ENCODE data around the gene ATXN7. TPM values are rescaled to one million over a fixed set of nuclear protein-coding genes. Genes with fewer than 3 reads are reported as not detected.

Gene ATXN7
- total and polyA plus RNA-seq, 2 of the 4 experiments (the other 2 are of a cell fraction): 8.6 to 13.6 TPM

DNA sequence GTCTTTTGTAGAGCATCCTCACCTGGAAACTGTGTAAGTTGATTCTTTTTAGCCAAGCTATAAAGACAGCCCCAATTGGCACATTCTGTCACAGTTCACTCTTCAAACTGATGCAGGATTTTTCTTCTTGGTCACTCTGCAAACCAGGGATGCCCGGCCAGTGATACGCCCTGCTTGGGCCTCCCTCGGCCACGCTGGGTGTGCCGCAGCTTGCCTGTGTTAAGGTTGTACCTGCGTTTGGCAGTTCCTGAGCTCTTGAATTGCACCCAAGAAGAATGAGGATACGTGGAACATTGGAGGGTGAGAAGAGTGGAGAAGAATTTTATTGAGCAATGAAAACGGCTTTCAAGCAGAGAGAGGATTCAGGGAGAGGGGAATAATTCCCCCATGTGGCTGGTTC lies 109.7 kb downstream of the ATXN7 start:
- no peak overlapping the region for H3K56ac ChIP-seq (ENCODE audit: extremely low read depth, insufficient read depth, low read length)
- no peak overlapping the region for H3K4me2 ChIP-seq (ENCODE audit: low read depth, low read length)
- no peak overlapping the region for H3K14ac ChIP-seq (replicated peaks; ENCODE audit: low read depth, low read length)
- peaks cover 32% of the 10 kb centered on the region for H4K20me1 ChIP-seq (ENCODE audit: insufficient read depth, low read length)
- peaks cover 20% of the 10 kb centered on the region for H3K9me1 ChIP-seq (ENCODE audit: insufficient read depth, low read length)
- H4K8ac ChIP-seq (ENCODE audit: low read depth in 2 of 2, low read length in 2 of 2): no peak overlapping the region
- in situ Hi-C loops (cut with MboI; ENCODE audit: low sequenced_read_pairs) (no loop called here), intact Hi-C loops (cut with micrococcal nuclease) (no loop called here), dilution Hi-C loops (cut with HindIII; ENCODE audit: low sequenced_read_pairs, unreplicated experiment) (no loop called here)
- H2BK120ac ChIP-seq (ENCODE audit: low read depth, low read length): no peak overlapping the region
- peaks cover 31% of the 10 kb centered on the region for H3K4me1 ChIP-seq (ENCODE audit: control insufficient read depth, insufficient read depth, low read length)
- H3K36me3 ChIP-seq (ENCODE audit: control insufficient read depth, insufficient read depth, low read length): peaks cover 7% of the 10 kb centered on the region; the same call in 1 of the 2 replicates
- BruUV-seq (replicated peaks): no TSS peak
- H3K27ac ChIP-seq (ENCODE audit: insufficient read depth, low read length): no peak overlapping the region
- no peak overlapping the region for H3K9ac ChIP-seq (ENCODE audit: low read depth, low read length)
- TF ChIP-seq NFE2L2 (IDR thresholded peaks at IDR 0.05; ENCODE audit: low read depth, low read length) (no peak), SMC3 (IDR thresholded peaks at IDR 0.05; ENCODE audit: low read depth, low read length) (no peak), MAZ (IDR thresholded peaks at IDR 0.05; ENCODE audit: borderline replicate concordance, low read depth, low read length) (no peak), CEBPB (IDR thresholded peaks at IDR 0.05; ENCODE audit: low read depth, low read length) (no peak)
- no peak overlapping the region for H2AK5ac ChIP-seq (ENCODE audit: low read depth, low read length)
- H3K23ac ChIP-seq (ENCODE audit: low read depth, low read length): no peak overlapping the region
- H2BK5ac ChIP-seq (ENCODE audit: low read depth, low read length, poor library complexity, severe bottlenecking): no peak overlapping the region
- H3K4me3 ChIP-seq (ENCODE audit: insufficient read depth, low read depth, low read length): no peak overlapping the region
- no peak overlapping the region for H4K91ac ChIP-seq (ENCODE audit: insufficient read depth, low read depth, low read length)
- no peak overlapping the region for H4K5ac ChIP-seq (ENCODE audit: low read depth, low read length)
- H3K18ac ChIP-seq (ENCODE audit: low read depth, low read length): no peak overlapping the region
- DNase-seq (no peak), ATAC-seq (ENCODE audit: low read depth) (no peak)
- no peak overlapping the region for H2BK20ac ChIP-seq (ENCODE audit: low read depth, low read length)
- H3K4ac ChIP-seq (ENCODE audit: low read depth, low read length): no peak overlapping the region
- peaks cover 52 to 83% of the 10 kb centered on the region in 2 experiments for H3K79me1 ChIP-seq (ENCODE audit: low read depth in 1 of 2, low read length in 2 of 2)
- H3K9me3 ChIP-seq (ENCODE audit: control insufficient read depth, insufficient read depth, low read length): no peaks in the 10 kb centered on the region
- H2AFZ ChIP-seq (replicated peaks; ENCODE audit: low read length, poor library complexity): no peak overlapping the region
- H2AK9ac ChIP-seq (replicated peaks; ENCODE audit: low read depth, low read length, poor library complexity): no peak overlapping the region
- H3K27me3 ChIP-seq (ENCODE audit: control insufficient read depth, insufficient read depth, low read length): no peaks in the 10 kb centered on the region
- H2BK15ac ChIP-seq (ENCODE audit: low read depth, low read length): no peak overlapping the region
- ChIA-PET POLR2A (ENCODE audit: unreplicated experiment) (no interaction called here), CTCF (no interaction called here)
- WGBS, 2 experiments (ENCODE audit: extremely low coverage in 2 of 2, insufficient read length in 1 of 2): 100% methylated on average over 2 of the region's 8 CpGs; no CpG with 5 or more reads in 1 of the 2 experiments
